A673 (cell line): ENCODE results near the gene TLE1.

ENCODE experiments used
- CTCF ChIP-seq: fragments of 300-800, 200-600 bp; sonication (generic); conservative IDR thresholded peaks from 2 replicates; pipeline ENCODE4 v1.5.1; 2017; ENCODE audit warnings: low read depth, mild to moderate bottlenecking, antibody characterized with exemption, low read length, moderate library complexity, mixed read lengths
- EZH2 ChIP-seq: fragments of 200-600 bp; sonication (generic); IDR thresholded peaks from 2 replicates; pipeline ENCODE4 v1.6.1; 2017; ENCODE audit warnings: borderline replicate concordance, low read depth, mild to moderate bottlenecking, mixed read lengths, antibody characterized with exemption, low read length; ENCODE audit not compliant: poor library complexity, severe bottlenecking

- TF ChIP-seq EZH2 = no peak
- TF ChIP-seq CTCF = no peak
Measured at GRCh38 chr9:81584099-81584498, 105.2 kb downstream of the TLE1 start.
